HG03432 (cell line): ENCODE results near the gene ERC2.

ENCODE experiments used
- ATAC-seq: cut with Tn5 transposase; IDR thresholded peaks from one replicate; pipeline ENCODE4 v1.9.1; 2021; ENCODE audit warnings: mild to moderate bottlenecking, moderate library complexity; ENCODE audit not compliant: unreplicated experiment

The ERC2 gene

DNA sequence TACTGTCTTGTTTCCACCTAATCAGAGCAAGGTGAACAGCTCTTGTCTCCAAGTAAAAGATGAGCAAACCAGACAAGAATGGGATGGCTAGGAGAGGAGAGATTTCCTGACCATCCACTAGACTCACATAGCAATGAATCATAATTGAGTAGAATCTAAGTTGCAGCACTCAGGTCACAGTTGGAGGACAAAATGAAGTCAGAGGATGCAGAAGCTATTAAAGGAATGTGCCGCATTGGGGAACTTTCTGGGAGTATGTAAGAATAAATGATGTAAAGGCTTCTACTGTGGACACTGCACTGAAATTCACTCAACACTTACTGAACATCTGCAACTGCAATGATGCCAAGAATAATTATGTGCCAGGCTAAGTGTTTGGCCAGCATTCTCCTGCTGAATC, 763.7 kb downstream of the ERC2 start:
- no peak for ATAC-seq

DNA sequence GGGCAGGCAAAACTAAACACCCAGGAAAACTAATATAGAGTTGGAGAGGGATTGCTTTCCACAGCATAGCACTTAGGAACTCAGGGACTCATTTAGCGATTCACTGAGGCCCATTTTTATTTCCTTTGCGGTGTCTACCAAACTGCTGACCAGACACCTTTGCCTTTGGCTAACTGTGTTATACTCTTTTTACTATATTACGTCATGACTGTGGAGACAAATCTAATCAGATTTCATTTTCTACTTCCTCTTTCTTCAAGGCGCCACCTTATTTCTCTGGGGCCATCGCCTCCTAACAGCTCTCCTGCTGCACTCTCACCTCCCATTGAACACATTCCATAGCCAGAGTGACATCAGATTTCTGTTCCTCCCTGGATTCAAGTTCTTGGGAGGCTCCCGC, 765.4 kb downstream of the ERC2 start:
- no peak for ATAC-seq

DNA sequence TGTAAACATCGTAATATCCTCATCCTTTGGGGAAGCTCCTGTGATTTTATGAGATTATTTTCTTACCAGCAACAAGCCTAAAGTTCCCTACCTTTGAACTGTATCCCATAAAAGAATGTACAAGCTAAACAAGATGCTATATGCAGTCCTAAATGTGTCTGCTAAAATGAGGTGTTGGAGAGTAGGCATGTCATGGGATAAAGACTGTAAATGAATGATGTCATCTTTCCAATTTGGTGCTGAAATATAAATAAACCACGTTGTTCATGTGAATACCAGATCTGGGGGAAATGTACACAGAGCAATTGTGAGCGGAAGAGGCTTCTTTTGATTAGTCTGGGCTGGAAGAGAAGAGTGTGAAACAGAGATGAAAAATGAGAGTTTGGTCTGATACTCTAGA, 766.3 kb downstream of the ERC2 start:
- ATAC-seq, result no peak

DNA sequence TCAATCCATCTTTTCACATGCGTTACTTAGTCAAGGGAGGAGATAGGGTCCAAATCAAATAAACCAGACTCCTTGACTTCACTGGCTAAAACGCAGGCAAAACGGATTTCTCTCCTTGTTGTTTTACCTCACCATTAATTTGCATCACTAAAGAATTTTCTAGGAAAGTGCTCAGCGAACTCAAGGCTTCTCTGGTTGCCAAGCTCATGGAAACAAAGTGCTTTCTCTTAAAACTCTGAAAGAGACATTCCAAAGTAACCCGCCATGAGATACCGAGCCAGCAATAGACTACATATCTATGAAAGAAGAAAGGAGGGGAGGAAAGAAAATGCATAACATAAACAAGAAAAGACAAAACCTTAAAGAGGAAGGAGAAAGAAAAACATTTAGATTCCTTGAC, 769.4 kb downstream of the ERC2 start:
- no peak for ATAC-seq

DNA sequence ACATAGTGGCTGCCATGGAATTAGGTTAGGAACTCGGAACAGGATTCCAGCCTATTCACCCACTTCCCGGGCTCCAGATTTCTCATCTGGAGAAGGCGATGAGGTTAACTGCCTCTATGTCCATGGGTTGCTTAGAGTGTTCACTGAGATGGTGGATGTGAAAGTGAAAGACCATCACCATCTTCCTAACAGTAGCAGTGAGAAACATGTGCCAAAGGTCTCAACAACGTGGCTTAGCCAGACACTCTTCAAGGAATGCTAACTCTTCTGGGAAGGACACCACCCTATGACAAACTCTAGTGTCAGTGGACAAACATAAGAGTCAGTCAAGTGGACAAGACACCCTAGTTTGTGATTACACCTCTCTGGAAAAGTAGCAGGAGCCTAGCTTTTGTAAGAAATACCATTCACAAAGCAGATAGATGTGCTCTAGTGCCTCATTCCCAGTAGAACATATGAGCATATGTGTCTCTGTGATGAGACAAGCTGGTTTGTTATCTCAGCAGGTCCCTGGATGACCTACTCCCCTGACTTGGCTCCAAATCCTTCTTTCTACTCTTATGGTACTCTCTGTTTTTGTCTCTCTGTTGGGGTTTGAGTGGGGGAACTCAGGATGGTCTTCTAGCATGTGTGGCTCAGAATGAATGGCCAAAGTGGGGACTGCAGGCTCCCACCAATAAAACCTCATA, 770.9 kb downstream of the ERC2 start:
- no peak for ATAC-seq

DNA sequence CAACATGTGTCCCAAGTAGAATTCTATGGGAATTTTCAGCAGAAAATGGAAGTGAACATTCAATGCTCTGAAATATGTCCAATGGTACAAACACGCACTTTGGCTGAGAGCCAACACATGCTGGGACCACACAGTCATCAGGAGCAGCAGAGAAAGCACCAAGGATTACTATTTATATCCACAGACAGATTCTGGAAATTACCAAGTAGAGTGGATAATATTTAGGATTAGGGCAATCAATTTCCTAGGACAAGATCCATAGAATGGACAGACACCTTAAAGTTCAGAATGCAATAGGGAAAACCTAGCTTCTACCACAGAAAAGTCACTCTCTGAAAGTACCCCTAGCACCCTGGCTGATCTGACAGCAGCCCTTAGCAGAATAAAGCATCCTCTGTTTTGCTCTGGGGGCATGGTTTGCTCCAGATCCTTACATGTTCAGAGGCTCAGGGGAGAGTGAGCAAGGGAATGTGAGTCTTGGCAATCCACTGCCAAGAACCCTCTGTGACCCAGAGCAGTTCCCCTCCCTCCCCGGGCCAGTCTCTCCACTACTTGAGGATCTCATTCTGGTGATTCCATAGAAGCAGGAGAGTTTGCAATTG, 775.2 kb downstream of the ERC2 start:
- no peak for ATAC-seq

DNA sequence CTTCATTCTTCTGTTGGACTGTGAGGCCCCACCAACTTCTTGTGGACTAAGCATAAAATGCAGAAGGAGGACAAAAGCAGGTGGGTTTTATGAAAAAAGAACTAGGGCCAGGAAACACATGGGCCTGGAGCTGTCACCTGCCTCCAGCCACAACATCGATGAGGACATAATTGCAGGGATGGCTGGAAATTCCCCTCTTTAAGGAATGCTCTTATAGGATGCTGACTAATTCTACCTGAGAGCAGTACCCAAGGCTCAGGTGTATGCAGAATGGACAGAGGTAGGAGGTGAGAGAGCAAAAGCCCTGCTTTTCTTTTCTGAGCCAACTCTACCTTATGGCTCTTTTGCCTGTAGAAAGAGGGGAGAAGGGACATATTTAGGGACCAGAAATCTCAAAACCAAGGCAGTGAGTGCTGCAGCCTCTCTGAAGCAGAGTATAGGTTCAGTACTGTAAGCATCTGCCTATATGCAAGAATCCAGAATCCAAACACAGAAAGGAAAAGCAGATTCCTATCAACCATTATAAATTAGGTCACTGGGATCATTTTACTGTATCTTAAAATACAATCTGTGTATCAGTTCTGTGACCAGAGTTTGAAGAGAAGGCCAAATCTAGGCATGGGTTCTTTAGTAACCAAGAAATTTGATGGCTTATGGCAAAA, 775.8 kb downstream of the ERC2 start:
- ATAC-seq, result no peak

DNA sequence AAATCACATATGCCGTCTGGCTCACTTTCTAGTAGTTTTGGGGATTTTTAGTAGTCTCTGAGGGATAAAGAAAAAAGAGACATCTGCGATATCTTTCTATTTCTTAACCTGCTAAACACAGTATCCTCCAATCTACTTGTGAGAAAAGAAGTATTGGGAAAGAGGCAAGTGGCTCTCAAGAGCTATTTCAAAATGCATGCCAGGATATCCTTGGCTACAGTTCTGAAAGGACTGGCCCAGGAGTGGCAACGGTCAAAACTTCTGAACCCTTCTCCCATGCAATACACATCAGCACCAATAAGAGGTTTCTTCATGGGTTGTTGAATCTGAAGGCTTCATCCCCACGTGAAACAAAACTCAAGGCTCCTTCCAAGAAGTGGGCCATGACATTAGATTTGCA, 777.1 kb downstream of the ERC2 start:
- no peak for ATAC-seq

DNA sequence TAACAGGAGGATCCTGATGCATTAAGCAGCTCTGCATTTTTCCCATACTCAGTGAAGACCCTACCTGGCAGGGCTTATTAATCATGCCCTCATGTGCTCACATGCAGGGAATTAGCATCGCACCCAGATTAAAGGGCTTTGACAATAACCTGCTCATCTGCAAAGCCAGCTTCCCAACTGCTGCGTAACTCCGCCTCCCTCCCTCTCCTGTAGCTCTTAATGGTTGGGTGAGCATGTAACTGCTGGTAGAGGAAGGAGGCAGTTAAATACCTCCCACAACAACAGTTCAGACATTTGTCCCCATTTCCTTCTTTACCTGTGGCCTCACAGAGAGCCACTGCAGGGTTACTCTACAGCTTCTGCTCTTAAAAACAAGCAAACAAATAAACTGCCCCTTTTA, 777.5 kb downstream of the ERC2 start:
- ATAC-seq, result peak; percentile 75

DNA sequence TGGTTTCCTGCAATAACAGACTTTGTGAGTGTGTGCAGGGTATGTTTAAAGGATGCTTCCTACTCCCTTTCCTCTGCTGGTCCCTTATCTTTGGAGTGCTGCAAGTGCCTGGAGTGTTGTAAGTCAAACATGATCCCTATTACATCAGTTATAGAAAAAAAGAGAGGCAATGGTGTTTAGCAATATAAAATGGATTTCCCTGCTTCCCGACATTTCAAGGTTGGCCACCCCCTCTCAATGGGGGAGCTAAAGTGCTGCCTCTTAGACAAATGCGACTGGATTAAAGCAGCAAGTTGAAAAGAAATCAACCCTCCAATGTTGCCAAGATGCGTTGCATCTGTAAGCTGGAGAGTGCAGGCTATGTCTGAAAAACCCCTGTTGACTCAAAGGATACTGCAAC, 778.1 kb downstream of the ERC2 start:
- ATAC-seq, result no peak

DNA sequence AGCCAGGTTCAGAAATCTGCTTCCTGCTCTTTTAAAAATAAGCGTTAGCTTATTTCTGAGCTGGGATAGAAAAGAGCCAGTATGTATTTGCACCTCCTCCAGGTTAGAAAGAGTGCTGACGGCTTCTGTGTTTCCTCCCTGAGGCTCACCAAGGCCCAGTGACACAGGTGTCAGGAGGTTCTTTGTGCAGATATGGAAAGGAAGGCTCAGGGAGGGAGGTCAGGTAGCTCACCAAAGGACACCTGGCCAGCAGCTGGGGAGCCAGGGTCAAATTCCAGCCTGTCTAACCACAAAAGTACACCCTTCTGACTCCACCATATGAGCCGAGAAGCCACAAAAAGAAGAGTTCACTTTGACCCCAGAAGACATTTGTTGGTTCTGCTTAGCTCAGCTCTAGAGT, 780.1 kb downstream of the ERC2 start:
- ATAC-seq, result no peak

DNA sequence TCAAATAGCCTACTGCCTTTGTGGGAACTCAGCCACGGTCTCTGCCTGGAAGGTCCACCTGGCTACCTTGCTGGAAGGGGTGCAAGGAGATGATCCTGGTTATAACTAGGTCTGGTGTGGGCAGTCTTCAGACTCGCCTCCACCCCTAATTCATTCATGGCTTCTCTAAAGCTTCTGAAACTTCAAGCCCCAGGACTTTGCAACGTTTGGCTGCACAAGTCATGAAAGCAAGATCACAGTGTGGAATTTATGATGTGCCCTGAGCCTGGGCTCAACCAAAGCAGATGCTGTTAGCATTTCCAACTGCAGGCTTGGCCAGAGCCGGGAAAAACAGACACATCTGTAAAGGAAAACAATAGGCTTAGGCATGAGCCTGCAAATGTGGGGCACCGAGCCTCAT, 780.7 kb downstream of the ERC2 start:
- ATAC-seq, result peak; percentile 42

DNA sequence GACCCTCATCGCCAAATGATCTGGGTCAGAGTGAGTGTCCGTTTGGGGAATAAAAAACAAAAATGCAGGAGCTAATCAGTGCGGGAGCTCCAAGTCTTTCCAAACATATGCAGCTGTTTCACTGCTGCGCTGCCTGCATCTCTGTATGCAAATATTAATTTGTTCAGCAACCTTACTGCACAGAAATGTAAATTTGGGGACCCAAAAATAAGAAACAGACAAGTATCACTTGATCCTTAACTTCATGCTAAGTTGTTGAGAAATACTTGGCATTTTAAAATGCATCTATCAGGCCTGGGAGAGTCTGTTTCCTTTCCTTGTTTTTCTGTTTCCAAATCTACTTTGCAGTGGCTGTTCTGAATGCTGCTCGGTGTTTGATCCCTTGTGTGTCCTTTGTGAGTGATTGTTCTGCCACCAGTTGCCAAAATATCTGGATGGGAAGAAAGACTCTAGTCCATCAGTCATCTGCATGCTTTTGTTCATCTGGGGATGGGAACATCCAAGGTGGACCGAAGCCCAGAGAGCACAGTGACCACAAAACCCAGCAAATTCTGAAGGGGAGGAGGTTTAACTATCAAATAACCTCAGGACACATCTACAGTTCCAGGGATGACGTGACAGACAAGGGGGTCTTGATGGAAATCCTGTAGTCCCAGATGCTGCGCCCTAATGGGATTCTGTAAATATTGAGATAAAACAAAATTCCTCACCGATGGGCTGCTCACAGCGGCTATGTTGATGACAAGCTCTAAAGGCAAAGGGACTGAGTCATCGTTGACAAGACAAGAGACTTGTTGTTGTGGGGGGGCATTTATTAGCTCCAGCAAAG, 781.6 kb downstream of the ERC2 start:
- ATAC-seq, result no peak

DNA sequence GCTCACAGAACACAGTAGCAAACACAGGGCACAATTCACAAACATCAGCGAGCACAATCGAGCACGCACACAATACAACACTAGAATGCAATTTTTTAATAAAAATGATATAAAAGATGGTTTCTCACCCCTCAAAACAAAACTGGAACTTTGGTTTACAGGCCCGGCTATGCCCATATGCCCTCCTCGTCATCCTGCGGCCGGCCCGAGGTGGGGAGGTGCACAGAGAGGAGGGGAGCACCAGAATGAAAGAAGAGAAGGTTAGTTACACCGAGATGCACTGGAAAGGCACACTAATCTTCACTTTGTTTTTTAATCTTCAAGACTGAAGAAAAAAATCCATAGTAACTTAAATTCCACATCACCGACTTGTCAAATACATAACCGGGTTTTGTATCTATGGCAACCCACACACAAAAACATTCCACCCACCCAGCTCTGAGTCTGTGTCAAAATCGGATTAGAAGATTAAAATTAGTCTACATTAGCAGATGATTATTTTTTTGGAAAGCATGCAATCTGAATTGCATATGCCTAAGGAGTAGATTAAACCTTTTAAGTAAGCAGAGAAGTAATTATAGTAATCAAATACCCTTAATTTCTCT, 784.5 kb downstream of the ERC2 start:
- ATAC-seq, result no peak

DNA sequence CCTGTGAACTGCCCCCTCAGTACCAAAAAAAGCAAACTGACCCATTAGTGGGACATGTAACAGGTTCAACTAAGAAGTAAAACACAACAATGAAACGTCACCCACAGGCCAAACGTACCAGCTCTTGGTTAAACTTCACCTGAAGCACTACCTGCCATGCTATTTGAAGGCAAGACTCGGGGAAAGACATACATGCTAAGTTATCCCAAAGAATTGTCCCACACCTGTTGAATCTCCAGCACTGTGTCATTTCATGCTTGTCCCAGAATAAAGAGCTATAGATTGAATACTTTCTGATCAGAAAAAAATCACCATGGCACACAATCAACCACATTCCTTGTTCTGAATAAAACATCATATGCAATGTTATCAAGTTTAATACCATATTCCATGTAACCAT, 785.8 kb downstream of the ERC2 start:
- ATAC-seq, result no peak

DNA sequence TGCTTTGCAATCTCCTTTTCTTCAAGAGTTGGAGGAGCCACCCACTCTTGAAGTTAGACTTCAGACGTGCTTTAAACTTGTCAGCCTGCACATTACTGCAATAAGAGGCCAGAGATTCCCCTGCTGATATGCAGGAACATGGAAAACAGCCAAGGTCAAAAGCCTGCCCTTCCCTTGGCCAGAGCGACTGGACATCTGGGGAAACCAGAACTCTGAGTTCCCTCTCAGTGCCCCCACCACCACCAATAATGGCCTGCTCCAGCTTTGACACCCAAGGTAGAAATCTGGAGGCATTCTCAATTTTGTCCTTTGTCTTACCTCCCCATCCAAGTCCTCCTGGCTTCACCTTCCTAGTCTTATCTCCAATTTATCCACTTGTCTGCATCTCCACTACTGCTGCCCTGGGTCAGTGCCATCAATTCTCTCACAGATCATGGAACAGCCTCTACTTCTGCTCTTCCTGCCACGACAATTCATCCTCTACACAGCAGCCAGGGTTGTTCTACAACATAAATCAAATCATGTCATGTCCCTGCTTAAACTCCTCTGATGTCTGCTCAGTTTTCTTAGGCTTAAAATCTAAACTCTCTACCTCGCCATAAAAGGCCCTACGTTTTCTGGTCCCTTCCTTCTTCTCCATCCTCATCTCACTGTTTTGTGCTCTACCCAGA, 789.6 kb downstream of the ERC2 start:
- ATAC-seq, result no peak

DNA sequence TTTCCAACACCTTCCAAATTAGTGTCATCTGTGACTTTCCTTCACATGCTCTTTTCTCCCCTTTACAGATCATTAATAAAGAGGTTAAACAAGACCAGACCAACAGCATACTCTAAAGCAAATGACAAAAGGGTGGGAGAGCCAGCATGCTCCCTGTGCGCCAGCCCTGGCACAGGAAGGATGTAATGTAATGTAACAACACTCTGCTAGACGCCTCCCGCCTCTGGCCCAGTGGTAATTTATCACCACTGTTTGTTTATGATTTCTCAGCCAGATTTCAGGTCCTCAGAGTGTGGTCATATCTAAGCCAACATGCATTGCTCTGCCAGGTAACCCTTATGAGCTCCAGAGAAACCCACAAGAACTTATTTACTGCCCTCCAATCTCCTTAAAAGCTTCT, 791.6 kb downstream of the ERC2 start:
- ATAC-seq, result no peak

DNA sequence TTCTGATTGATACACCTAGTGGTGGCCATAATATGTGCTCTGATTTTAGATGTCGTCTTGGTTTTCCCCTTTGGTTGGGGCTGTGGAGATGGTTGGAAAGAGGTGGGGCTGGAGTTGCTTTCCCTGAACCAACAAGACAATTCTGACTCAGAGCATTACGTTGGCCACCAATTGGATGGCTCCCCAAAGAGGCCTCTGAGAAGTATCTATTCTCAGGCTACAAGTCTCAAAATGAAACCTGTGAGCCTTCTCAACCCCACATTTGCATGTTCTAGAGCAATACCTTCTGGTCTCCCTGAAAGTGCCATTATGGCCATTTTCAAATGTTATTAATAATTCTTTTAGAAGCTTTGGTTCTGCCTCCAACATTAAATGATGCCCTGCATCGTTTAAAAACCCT, 792.8 kb downstream of the ERC2 start:
- ATAC-seq, result peak; percentile 98

DNA sequence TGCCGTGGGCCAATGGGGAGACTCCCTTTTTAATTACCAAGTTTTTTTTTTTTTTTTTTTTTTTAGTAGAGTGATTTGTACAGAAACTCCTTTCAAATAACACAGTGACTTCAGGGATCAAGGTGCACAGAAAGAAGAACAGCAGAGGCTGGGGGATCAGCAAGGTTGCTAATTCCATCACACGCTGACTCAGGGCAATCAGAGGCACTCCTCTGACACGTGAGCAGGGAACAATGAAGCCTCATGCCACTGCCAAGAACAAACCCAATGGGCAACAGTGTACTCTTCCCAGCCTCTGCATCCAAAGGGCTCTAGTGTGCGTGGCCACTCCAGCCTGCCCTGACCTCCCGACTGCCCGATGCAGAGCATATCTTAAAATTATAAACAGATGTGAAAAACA, 794.5 kb downstream of the ERC2 start:
- no peak for ATAC-seq

DNA sequence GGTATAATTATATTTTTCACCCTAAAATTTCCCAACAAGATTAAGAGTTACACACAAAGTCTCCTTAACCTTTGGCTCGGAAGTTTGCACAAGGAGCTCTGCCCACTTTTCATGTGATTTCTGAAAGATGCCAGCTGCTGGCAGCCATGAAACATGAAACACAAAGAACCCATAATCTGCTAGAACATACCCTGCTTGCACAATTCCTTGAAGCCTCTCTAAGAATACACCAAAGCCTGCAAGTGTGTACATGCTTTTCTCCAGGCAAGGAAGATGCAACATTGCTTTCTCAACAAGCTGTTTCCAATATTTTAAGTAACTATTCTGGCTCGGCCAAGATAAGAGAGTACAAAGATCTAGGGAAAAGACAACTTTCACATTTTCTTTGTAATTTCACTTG, 799.1 kb downstream of the ERC2 start:
- no peak for ATAC-seq

DNA sequence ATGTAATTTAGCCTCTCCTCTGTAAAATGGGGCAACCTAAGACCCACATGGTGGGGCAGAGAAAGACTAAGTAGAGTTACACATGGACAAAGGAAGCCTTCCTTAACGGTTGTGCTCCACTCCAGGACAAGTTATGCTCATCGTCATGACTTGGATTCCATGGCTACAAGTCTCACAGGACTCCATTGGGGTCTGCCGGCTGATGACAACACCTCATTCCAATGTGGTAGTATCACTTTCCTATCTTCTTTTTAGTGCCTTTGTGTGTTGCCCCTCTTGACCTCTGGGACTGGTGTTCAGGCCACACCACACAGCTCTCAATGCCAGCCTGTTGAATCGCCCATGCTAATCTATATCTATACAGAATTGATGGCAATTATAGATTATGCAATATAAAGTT, 799.9 kb downstream of the ERC2 start:
- ATAC-seq, result no peak
